Naive thymus-derived CD4-positive, alpha-beta T cell (primary cell): ENCODE measurements around the gene TMEM209. TPM values are rescaled to one million over a fixed set of nuclear protein-coding genes. Genes with fewer than 3 reads are reported as not detected.

Experiments used
- ATAC-seq: fragments of 150-1000 bp; cut with Tn5 transposase; 2 replicates; pipeline ENCODE4 v1.10.0; 2021; ENCODE audit warnings: mild to moderate bottlenecking, moderate library complexity
- CTCF ChIA-PET: fragments of 350-600 bp; sonication (Branson Sonifier 250); formaldehyde crosslinking; loops from one replicate; lab custom pipeline; 2021; ENCODE audit warnings: antibody characterized with exemption; lab: Charles Lee
- POLR2A ChIA-PET: fragments of 350-600 bp; sonication (Branson Sonifier 250); formaldehyde crosslinking; loops from one replicate; lab custom pipeline; 2021; ENCODE audit warnings: antibody characterized with exemption, inconsistent platforms; lab: Charles Lee
- DNase-seq, 9 donors: peaks; one replicate each; pipeline versions ENCODE4 v3.0.0 to v3.0.0-alpha.2; 2020 to 2022; ENCODE audit warnings: mixed read lengths in 1 of 9
- H3K27ac ChIP-seq: one replicate; pipeline ENCODE4 v1.7.0; 2013; ENCODE audit warnings: mild to moderate bottlenecking, low read depth, low read length, moderate library complexity
- H3K27me3 ChIP-seq, 2 donors: one replicate each; pipeline ENCODE4 v1.7.0; 2013; ENCODE audit warnings: low read length in 2 of 2, mild to moderate bottlenecking in 2 of 2, moderate library complexity in 2 of 2; ENCODE audit not compliant: control insufficient read depth in 2 of 2, insufficient read depth in 2 of 2
- H3K36me3 ChIP-seq, 3 experiments: 1 replicate in 2 of 3; 2 replicates in 1 of 3; pipeline ENCODE4 v1.7.0; 2013; ENCODE audit warnings: low read length in 3 of 3, mild to moderate bottlenecking in 3 of 3, moderate library complexity in 1 of 3; ENCODE audit not compliant: insufficient read depth in 3 of 3, control insufficient read depth in 2 of 3
- H3K4me1 ChIP-seq, 2 donors: one replicate each; pipeline ENCODE4 v1.7.0; 2013; ENCODE audit warnings: low read length in 2 of 2, mild to moderate bottlenecking in 2 of 2, moderate library complexity in 1 of 2; ENCODE audit not compliant: control insufficient read depth in 2 of 2, insufficient read depth in 2 of 2
- H3K4me3 ChIP-seq: 2 replicates; pipeline ENCODE4 v1.7.0; 2013; ENCODE audit warnings: mild to moderate bottlenecking, low read length
- H3K9me3 ChIP-seq, 3 experiments: 1 replicate in 2 of 3; 2 replicates in 1 of 3; pipeline ENCODE4 v1.7.0; 2013; ENCODE audit warnings: low read length in 3 of 3; ENCODE audit not compliant: control insufficient read depth in 2 of 3
- H3K27ac Mint-ChIP-seq, 9 donors: one replicate each; pipeline ENCODE4 v1.8.0; 2020 to 2022; ENCODE audit warnings: mixed read lengths in 9 of 9, mild to moderate bottlenecking in 8 of 9, moderate library complexity in 5 of 9, inconsistent platforms in 2 of 9
- H3K27me3 Mint-ChIP-seq, 5 donors: one replicate each; pipeline ENCODE4 v1.8.0; 2021 to 2022; ENCODE audit warnings: mixed read lengths in 5 of 5, mild to moderate bottlenecking in 1 of 5
- H3K36me3 Mint-ChIP-seq, 5 donors: one replicate each; pipeline ENCODE4 v1.8.0; 2020 to 2022; ENCODE audit warnings: mixed read lengths in 5 of 5, mild to moderate bottlenecking in 3 of 5, inconsistent platforms in 1 of 5
- H3K4me1 Mint-ChIP-seq, 7 donors: one replicate each; pipeline ENCODE4 v1.8.0; 2020 to 2022; ENCODE audit warnings: mixed read lengths in 7 of 7, mild to moderate bottlenecking in 3 of 7, inconsistent platforms in 1 of 7
- H3K4me3 Mint-ChIP-seq, 10 donors: one replicate each; pipeline ENCODE4 v1.8.0; 2020 to 2022; ENCODE audit warnings: mild to moderate bottlenecking in 10 of 10, mixed read lengths in 10 of 10, moderate library complexity in 6 of 10, inconsistent platforms in 2 of 10
- H3K9me3 Mint-ChIP-seq, 11 donors: one replicate each; pipeline ENCODE4 v1.8.0; 2020 to 2022; ENCODE audit warnings: mixed read lengths in 11 of 11, mild to moderate bottlenecking in 4 of 11, inconsistent platforms in 1 of 11, moderate library complexity in 1 of 11
- intact Hi-C, 2 donors: fragments of 100-400 bp; cut with micrococcal nuclease; formaldehyde crosslinking; loops; one replicate each; pipeline ENCODE4 v1.15.1; 2023
- polyA plus RNA-seq, 2 donors: library from polyadenylated mRNA; unstranded; fragments of 300-500 nt; fragmentation: Illumina TruSeq; gene quantifications; one replicate each; pipeline ENCODE4 v1.2.3, GENCODE V29; 2021
- total RNA-seq, 6 experiments: library from RNA in 5 of 6; stranded (reverse) in 5 of 6; gene quantifications; 1 replicate in 5 of 6; 2 replicates in 1 of 6; pipeline ENCODE4 v1.2.3 and lab custom pipeline; 2021 to 2026

Gene TMEM209
- total and polyA plus RNA-seq, 7 experiments from 2014 or later, result 18.8 to 53.9 (median 35.6) TPM

- peaks cover 0 to 6% of the 10 kb centered on the region in 2 donors for H3K4me1 ChIP-seq
- H3K27ac ChIP-seq, result no peak overlapping the region
- no peak overlapping the region for H3K27ac Mint-ChIP-seq
- H3K4me3 ChIP-seq, result no peak overlapping the region
- intact Hi-C loops, result no loop called here
- ChIA-PET POLR2A (no interaction called here), CTCF (no interaction called here)
- peaks cover 4 to 17% (median 17%) of the 10 kb centered on the region in 5 donors for H3K36me3 Mint-ChIP-seq
- ATAC-seq (no peak), DNase-seq (no peak)
- H3K4me1 Mint-ChIP-seq, result peaks cover 0 to 5% (median 0%) of the 10 kb centered on the region in 7 donors
- peaks cover 0 to 38% (median 16%) of the 10 kb centered on the region in 11 donors for H3K9me3 Mint-ChIP-seq
- peaks cover 0 to 18% (median 0%) of the 10 kb centered on the region in 3 experiments for H3K9me3 ChIP-seq
- no peak overlapping the region for H3K4me3 Mint-ChIP-seq
- H3K27me3 Mint-ChIP-seq, result peaks cover 2 to 5% (median 4%) of the 10 kb centered on the region in 5 donors
- H3K27me3 ChIP-seq, result no peaks in the 10 kb centered on the region
- H3K36me3 ChIP-seq, result no peaks in the 10 kb centered on the region
Observed at GRCh38 chr7:130154501-130155317, 50.5 kb downstream of the TMEM209 start.

- Mint-ChIP-seq H3K4me3 (no peak overlapping the region), H3K27ac (peak overlapping the region in 1 of 9 donors; percentile 52)
Observed at GRCh38 chr7:130154131-130154500, 51.1 kb downstream of the TMEM209 start.

GRCh38 chr7:130153211-130153908, 51.8 kb downstream of the TMEM209 start:
- Mint-ChIP-seq H3K4me3 (no peak overlapping the region), H3K36me3 (peaks cover 0 to 12% (median 6%) of the 10 kb centered on the region in 5 donors), H3K4me1 (peaks cover 0 to 5% (median 0%) of the 10 kb centered on the region in 7 donors), H3K27me3 (peaks cover 4 to 13% (median 5%) of the 10 kb centered on the region in 5 donors), H3K27ac (no peak overlapping the region), H3K9me3 (peaks cover 0 to 27% (median 11%) of the 10 kb centered on the region in 11 donors)
- CTCF ChIA-PET, result no interaction called here
- no peak for ATAC-seq
- Histone ChIP-seq H3K4me3 (no peak overlapping the region), H3K4me1 (peaks cover 0 to 6% of the 10 kb centered on the region in 2 donors), H3K27me3 (no peaks in the 10 kb centered on the region), H3K36me3 (no peaks in the 10 kb centered on the region), H3K27ac (no peak overlapping the region), H3K9me3 (peaks cover 0 to 18% (median 0%) of the 10 kb centered on the region in 3 experiments)
- intact Hi-C loops, result no loop called here
- no peak for DNase-seq
- POLR2A ChIA-PET, result no interaction called here

More at GRCh38 chr7:130154131-130154500, 51.1 kb downstream of the TMEM209 start:
- Histone ChIP-seq H3K9me3 (peaks cover 0 to 18% (median 0%) of the 10 kb centered on the region in 3 experiments), H3K27ac (no peak overlapping the region), H3K27me3 (no peaks in the 10 kb centered on the region), H3K36me3 (no peaks in the 10 kb centered on the region), H3K4me3 (no peak overlapping the region), H3K4me1 (peaks cover 0 to 6% of the 10 kb centered on the region in 2 donors)
- no peak for DNase-seq
- Mint-ChIP-seq H3K27me3 (peaks cover 4 to 7% (median 5%) of the 10 kb centered on the region in 5 donors), H3K9me3 (peaks cover 0 to 34% (median 15%) of the 10 kb centered on the region in 11 donors), H3K4me1 (peaks cover 0 to 5% (median 0%) of the 10 kb centered on the region in 7 donors), H3K36me3 (peaks cover 0 to 16% (median 12%) of the 10 kb centered on the region in 5 donors)
- ChIA-PET POLR2A (no interaction called here), CTCF (no interaction called here)
- no peak for ATAC-seq
- intact Hi-C loops, result no loop called here

- Histone ChIP-seq H3K27me3 (no peaks in the 10 kb centered on the region), H3K4me1 (peaks cover 0 to 6% of the 10 kb centered on the region in 2 donors), H3K4me3 (no peak overlapping the region), H3K27ac (no peak overlapping the region), H3K36me3 (no peaks in the 10 kb centered on the region), H3K9me3 (peaks cover 0 to 14% (median 0%) of the 10 kb centered on the region in 3 experiments)
- ATAC-seq (peak; percentile 24), DNase-seq (peak in 2 of 9 donors; percentile 6 to 14)
- POLR2A ChIA-PET, result no interaction called here
- H3K36me3 Mint-ChIP-seq, result peaks cover 0 to 6% (median 0%) of the 10 kb centered on the region in 5 donors
- no peak overlapping the region for H3K27ac Mint-ChIP-seq
- H3K9me3 Mint-ChIP-seq, result peaks cover 0 to 20% (median 10%) of the 10 kb centered on the region in 11 donors
- no peak overlapping the region for H3K4me3 Mint-ChIP-seq
- intact Hi-C loops, result no loop called here
- peaks cover 0 to 5% (median 0%) of the 10 kb centered on the region in 7 donors for H3K4me1 Mint-ChIP-seq
- H3K27me3 Mint-ChIP-seq, result peaks cover 4 to 17% (median 5%) of the 10 kb centered on the region in 5 donors
- CTCF ChIA-PET, result no interaction called here
Observed at GRCh38 chr7:130152493-130153210, 52.6 kb downstream of the TMEM209 start.

- Histone ChIP-seq H3K27ac (no peak overlapping the region), H3K4me3 (no peak overlapping the region), H3K9me3 (peaks cover 0 to 6% (median 0%) of the 10 kb centered on the region in 3 experiments), H3K27me3 (no peaks in the 10 kb centered on the region), H3K4me1 (peaks cover 0 to 6% of the 10 kb centered on the region in 2 donors), H3K36me3 (no peaks in the 10 kb centered on the region)
- H3K27ac Mint-ChIP-seq, result no peak overlapping the region
- H3K36me3 Mint-ChIP-seq, result no peaks in the 10 kb centered on the region
- H3K4me3 Mint-ChIP-seq, result no peak overlapping the region
- DNase-seq (peak in 7 of 9 donors; percentile 28 to 43 (median 35)), ATAC-seq (peak; percentile 61)
- H3K9me3 Mint-ChIP-seq, result peaks cover 0 to 12% (median 5%) of the 10 kb centered on the region in 11 donors
- ChIA-PET POLR2A (no interaction called here), CTCF (no interaction called here)
- H3K4me1 Mint-ChIP-seq, result peaks cover 0 to 5% (median 0%) of the 10 kb centered on the region in 7 donors
- H3K27me3 Mint-ChIP-seq, result peaks cover 4 to 17% (median 5%) of the 10 kb centered on the region in 5 donors
- intact Hi-C loops, result no loop called here
Observed at GRCh38 chr7:130151591-130152492, 53.4 kb downstream of the TMEM209 start.
